NCI-H1930 (cell line): ENCODE measurements around the gene HSPA4L.
A peak's percentile ranks its signal among the peaks of the same experiment; 100 is the strongest.

ENCODE experiments used
- DNase-seq, 2 experiments: peaks; one replicate each; lab custom pipeline; 2025; lab: John Stamatoyannopoulos, UW

HSPA4L gene

DNA sequence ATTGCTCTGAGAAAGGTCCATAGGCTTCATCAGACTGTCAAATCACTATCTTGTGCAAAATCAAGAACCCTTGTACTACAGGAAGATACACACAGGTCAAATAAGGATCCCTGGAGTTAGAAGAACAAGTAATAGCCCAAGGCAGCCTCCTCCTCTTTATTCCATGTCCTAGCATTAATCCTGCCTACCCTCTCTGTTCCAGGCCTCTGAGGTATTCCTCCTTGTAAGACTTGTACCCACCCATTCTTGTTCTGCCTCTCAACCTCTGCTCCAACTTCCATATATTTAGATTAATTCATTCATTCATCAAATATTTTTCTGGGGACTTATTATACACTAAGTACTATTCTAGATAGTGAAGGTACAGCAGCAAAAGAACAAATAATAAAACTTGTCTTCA, 88.2 kb downstream of the HSPA4L start:
- no peak for DNase-seq

DNA sequence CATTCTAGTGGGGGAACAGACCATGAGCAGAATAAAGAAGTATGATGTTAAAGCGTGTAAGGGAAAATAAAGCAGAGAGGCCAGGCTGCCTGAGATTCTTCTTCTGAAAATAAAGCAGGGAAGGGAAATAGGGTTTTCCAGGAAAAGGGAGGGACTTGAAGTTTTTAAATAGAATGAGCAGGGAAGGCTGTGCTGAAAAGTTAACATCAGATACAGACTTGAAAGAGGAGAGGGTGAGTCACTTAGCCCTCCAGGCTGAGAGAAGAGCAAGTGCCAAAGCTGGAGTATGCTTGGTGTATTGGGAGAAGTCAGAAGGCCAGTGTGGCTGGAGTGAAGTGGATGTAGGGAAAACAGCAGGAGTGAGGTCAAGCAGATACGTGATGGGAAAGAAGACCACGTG, 88.6 kb downstream of the HSPA4L start:
- DNase-seq, result no peak

DNA sequence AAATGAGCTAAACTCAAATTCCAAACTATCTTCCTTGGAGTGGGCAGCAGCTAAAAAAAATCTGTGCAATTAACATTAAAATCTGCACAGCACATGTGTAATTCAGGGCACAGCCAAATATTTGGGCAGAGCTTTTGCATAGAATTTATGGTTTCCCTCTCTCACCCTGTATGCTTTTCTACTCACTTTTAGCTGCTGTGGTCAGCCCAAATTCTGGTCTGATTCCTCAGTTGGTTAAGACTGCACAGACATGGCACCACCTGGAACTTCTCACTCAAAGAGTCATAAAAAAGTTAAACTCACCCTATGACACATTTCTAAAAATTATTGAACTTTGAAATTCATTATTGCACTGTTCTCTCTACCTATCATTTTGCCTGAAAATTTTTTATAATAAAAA, 93.7 kb downstream of the HSPA4L start:
- DNase-seq, result no peak

DNA sequence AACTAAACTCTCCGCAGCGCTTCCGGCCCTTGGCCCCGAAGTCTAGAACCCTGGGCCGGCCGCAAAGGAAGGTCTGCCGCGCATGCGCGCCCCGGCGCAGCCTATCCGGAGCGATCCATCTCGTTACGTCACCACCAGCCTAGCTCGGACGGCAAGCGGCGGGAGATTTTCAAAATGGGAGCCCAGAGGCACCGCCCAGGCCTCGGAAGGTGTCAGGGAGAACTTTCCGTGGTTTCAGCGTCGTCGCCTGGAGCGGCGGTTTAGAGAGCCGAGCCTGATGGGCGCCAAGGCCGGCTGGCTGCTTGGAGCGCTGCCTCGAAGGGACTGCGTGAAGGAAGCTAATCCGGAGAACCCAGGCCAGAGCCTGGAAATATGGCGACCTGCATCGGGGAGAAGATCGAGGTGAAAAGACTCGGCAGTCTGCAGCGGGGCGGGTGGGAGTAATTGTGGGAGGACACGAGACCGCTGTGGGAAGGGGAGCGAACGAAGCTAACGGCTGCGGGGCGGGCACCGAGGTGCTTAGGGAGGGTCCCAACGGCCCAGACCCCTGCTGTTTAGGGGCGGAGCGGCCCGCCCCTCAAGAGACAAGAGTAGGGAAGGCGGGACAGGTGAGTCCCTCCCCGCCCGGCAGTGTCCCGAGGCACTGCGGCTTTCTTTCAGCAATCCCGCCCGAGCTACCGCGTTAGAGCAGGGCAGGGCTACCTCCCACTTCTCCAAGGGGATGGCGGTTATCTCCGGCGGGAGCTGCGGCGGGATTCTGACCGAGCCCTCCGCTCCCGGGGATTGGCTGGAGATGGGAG, 98.8 kb downstream of the HSPA4L start, which contains the start of gene PLK4:
Gene PLK4, plus strand, starts transcription at position 131 of the 800 bp plus-strand sequence. Its CDS starts 242 bp downstream, at position 373.
- DNase-seq, result peak; percentile 93

DNA sequence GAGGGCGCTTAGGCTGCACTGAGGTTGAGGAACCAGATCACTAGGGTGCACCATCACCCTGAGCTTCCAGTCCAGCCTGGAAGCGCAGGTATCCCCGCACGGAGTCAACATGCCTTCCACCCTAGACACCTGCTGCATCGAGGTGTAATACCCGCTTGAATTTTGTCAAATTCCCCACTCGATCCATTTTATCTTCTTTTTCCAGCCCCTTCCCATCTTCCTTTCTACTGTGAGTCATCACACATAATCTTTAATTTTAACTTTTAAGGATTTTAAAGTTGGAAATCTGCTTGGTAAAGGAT, 99.4 kb downstream of the HSPA4L start:
- no peak for DNase-seq

DNA sequence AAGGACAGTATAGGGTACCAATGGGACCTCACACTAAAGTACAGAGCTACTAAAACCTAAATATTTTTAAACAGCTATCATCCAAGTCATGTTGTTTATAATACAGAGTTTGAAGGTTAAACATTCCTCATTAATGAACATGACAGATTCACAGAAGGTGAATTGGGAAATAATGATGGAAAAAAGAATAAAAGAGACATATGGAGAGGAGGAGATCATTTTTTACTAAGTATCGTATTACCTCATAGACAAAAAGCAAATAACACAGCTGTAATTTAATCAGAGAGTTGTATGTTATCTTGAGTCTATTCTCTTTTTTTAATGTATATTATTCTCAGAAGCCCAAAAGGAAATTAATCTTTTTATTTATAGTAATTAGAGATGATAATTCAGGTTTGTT, 106.4 kb downstream of the HSPA4L start:
- DNase-seq, result no peak

DNA sequence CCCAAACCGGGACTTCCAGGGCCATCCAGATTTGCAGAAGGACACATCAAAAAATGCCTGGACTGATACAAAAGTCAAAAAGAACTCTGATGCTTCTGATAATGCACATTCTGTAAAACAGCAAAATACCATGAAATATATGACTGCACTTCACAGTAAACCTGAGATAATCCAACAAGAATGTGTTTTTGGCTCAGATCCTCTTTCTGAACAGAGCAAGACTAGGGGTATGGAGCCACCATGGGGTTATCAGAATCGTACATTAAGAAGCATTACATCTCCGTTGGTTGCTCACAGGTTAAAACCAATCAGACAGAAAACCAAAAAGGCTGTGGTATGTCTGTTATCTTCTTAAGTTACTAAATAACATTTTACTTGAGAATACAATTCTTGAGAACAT, 107.8 kb downstream of the HSPA4L start:
- no peak for DNase-seq
